ENCODE measurements around the gene SGTA. TPM values are rescaled to one million over a fixed set of nuclear protein-coding genes. Genes with fewer than 3 reads are reported as not detected.
A peak's percentile ranks its signal among the peaks of the same experiment; 100 is the strongest.

The SGTA gene
- total and polyA plus RNA-seq, 2 of the 13 experiments (the other 11 are each of a cell fraction or from before 2014, with no cell fraction given), result 43.9 to 47.4 TPM

- no peak for TF ChIP-seq AKNA (CRISPR knock-in tag; IDR thresholded peaks at IDR 0.05; ENCODE audit: borderline replicate concordance)
- TF ChIP-seq NFKB2 (CRISPR knock-in tag; IDR thresholded peaks at IDR 0.05; ENCODE audit: borderline replicate concordance), result no peak; the same call in 1 of the 2 replicates
- no peak for TF ChIP-seq SRSF1 (optimal IDR thresholded peaks at IDR 0.05; ENCODE audit: low read depth, low read length)
- no peak for TF ChIP-seq NONO (IDR thresholded peaks at IDR 0.05)
- peak; percentile 88; the same call in 1 of the 2 replicates for TF ChIP-seq NONO (CRISPR knock-in tag; conservative IDR thresholded peaks at IDR 0.05)
- no peak for TF ChIP-seq GLI4 (CRISPR knock-in tag; IDR thresholded peaks at IDR 0.05; ENCODE audit: borderline replicate concordance)
- no peak for TF ChIP-seq ZFYVE20 (CRISPR knock-in tag; IDR thresholded peaks at IDR 0.05; ENCODE audit: borderline replicate concordance, low read depth)
- TF ChIP-seq ZNF121 (CRISPR knock-in tag; IDR thresholded peaks at IDR 0.05), result no peak
- TF ChIP-seq ZNF773 (CRISPR knock-in tag; IDR thresholded peaks at IDR 0.05; ENCODE audit: borderline replicate concordance), result no peak
- no peak for TF ChIP-seq SCMH1 (CRISPR knock-in tag; IDR thresholded peaks at IDR 0.05; ENCODE audit: borderline replicate concordance)
- TF ChIP-seq ZNF770 (CRISPR knock-in tag; IDR thresholded peaks at IDR 0.05), result peak; percentile 82
- TF ChIP-seq HBP1 (CRISPR knock-in tag; IDR thresholded peaks at IDR 0.05; ENCODE audit: low read depth), result peak; percentile 59
- no peak for TF ChIP-seq ZNF737 (CRISPR knock-in tag; IDR thresholded peaks at IDR 0.05; ENCODE audit: borderline replicate concordance)
- no peak; the same call in 1 of the 2 replicates for TF ChIP-seq GTF3A (CRISPR knock-in tag; conservative IDR thresholded peaks at IDR 0.05)
- no peak for TF ChIP-seq CSRNP1 (CRISPR knock-in tag; IDR thresholded peaks at IDR 0.05)
- peak; percentile 80 for TF ChIP-seq TGIF2 (CRISPR knock-in tag; IDR thresholded peaks at IDR 0.05)
- TF ChIP-seq TFDP1 (CRISPR knock-in tag; IDR thresholded peaks at IDR 0.05; ENCODE audit: borderline replicate concordance), result peak; percentile 48; the same call in 1 of the 2 replicates
- TF ChIP-seq ASH2L (IDR thresholded peaks at IDR 0.05; ENCODE audit: insufficient read length, low read depth, low read length), result peak; percentile 32
Observed at GRCh38 chr19:2819540-2820111, 36.6 kb upstream of the SGTA start, which contains the start of gene ZNF554 (continued).

All from HepG2 (cell line).